Germinal center (tissue), 1 donor: ENCODE data around the gene CHMP1A.
A peak's percentile ranks its signal among the peaks of the same experiment; 100 is the strongest.
"Not testable (repeated sequence)": the region's sequence is repeated elsewhere in the genome, so short reads cannot be mapped to it uniquely, and the experiment has no call there.

ENCODE experiments used
- DNase-seq: peaks from one replicate; pipeline ENCODE4 v3.0.0; 2012; ENCODE audit warnings: mixed read lengths, low spot score

The CHMP1A gene

GRCh38 chr16:89691986-89692569 is 34.6 kb upstream of the CHMP1A start:
- DNase-seq = no peak

- DNase-seq = no peak
Measured at GRCh38 chr16:89691231-89691985, 33.9 kb upstream of the CHMP1A start.

GRCh38 chr16:89690392-89690901 is 32.9 kb upstream of the CHMP1A start:
- DNase-seq = no peak

GRCh38 chr16:89689621-89690020 is 32.1 kb upstream of the CHMP1A start:
- DNase-seq = not testable (repeated sequence)

- no peak for DNase-seq
Measured at GRCh38 chr16:89689142-89689541, 31.6 kb upstream of the CHMP1A start.

GRCh38 chr16:89688395-89688794 is 30.9 kb upstream of the CHMP1A start:
- DNase-seq = no peak

- DNase-seq = peak; percentile 41
Measured at GRCh38 chr16:89687092-89687940, 29.8 kb upstream of the CHMP1A start.

- DNase-seq = peak; percentile 92
Measured at GRCh38 chr16:89686520-89687091, 29.1 kb upstream of the CHMP1A start, which contains the start of gene CDK10. TSS of gene CDK10 (plus strand) at chr16:89686689. CDS start at chr16:89686711, 22 bp downstream.

GRCh38 chr16:89685916-89686315 is 28.4 kb upstream of the CHMP1A start:
- no peak for DNase-seq

- DNase-seq = no peak
Measured at GRCh38 chr16:89678258-89678657, 20.8 kb upstream of the CHMP1A start.

GRCh38 chr16:89672177-89672941 is 14.9 kb upstream of the CHMP1A start:
- DNase-seq = no peak

GRCh38 chr16:89671565-89671964 is 14.1 kb upstream of the CHMP1A start:
- DNase-seq = not testable (repeated sequence)

GRCh38 chr16:89670496-89671431 is 13.3 kb upstream of the CHMP1A start:
- no peak for DNase-seq

- DNase-seq = no peak
Measured at GRCh38 chr16:89669755-89670154, 12.2 kb upstream of the CHMP1A start.

- no peak for DNase-seq
Measured at GRCh38 chr16:89668790-89669158, 11.3 kb upstream of the CHMP1A start.

GRCh38 chr16:89667633-89668032 is 10.1 kb upstream of the CHMP1A start:
- DNase-seq = no peak

- DNase-seq = not testable (repeated sequence)
Measured at GRCh38 chr16:89667000-89667399, 9.5 kb upstream of the CHMP1A start.

- not testable (repeated sequence) for DNase-seq
Measured at GRCh38 chr16:89664238-89664637, 6.7 kb upstream of the CHMP1A start.

GRCh38 chr16:89661215-89661614 is 3.7 kb upstream of the CHMP1A start:
- no peak for DNase-seq

- DNase-seq = no peak
Measured at GRCh38 chr16:89660146-89660545, 2.6 kb upstream of the CHMP1A start.
